Gastroesophageal sphincter (tissue), 3 donors: Measurements from ENCODE around the gene SDK2.

Experiments
- CTCF ChIP-seq, 4 experiments: fragments of 200-600 bp in 2 of 4; fragments of 450-650 bp in 2 of 4; sonication (generic) in 1 of 4; IDR thresholded peaks; one replicate each; pipeline ENCODE4 v1.5.1; 2017 to 2019; ENCODE audit warnings: antibody characterized with exemption in 4 of 4, mild to moderate bottlenecking in 2 of 4, moderate library complexity in 2 of 4
- POLR2A ChIP-seq, 2 donors: fragments of 450-650 bp; IDR thresholded peaks; one replicate each; pipeline ENCODE4 v1.6.1; 2017; ENCODE audit warnings: antibody characterized with exemption in 2 of 2, mild to moderate bottlenecking in 2 of 2, moderate library complexity in 1 of 2
- POLR2AphosphoS5 ChIP-seq: sonication (generic); formaldehyde crosslinking; IDR thresholded peaks from one replicate; pipeline ENCODE4 v1.6.1; 2017; ENCODE audit warnings: antibody characterized with exemption

DNA sequence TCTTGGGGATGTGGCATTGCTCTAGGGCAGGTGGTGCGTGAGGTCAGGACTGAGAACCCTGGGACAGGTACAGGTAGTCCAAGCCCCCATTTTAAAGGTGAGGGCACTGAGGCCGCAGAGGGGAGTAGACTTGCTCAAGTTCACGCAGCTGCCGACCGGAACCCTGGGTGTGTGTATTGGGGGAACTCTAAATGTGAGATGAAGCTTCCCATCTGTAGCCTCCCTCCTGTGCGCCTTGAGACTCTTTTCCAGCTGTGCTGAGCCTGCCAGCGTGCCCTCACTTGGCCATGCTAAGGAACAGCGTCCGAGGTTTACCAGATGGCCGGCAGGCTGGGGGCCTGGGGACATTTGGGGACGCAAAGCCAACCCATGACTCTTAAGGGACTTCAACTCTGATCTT lies 253.4 kb downstream of the SDK2 start:
- no peak for TF ChIP-seq CTCF (IDR thresholded peaks at IDR 0.05)
- TF ChIP-seq POLR2A (IDR thresholded peaks at IDR 0.05), result no peak
- no peak for TF ChIP-seq POLR2AphosphoS5
